Stomach (tissue), 9 donors: ENCODE data around the gene RALGAPA2. TPM values are rescaled to one million over a fixed set of nuclear protein-coding genes. Genes with fewer than 3 reads are reported as not detected.

Source experiments
- DNase-seq, 2 donors: peaks; one replicate each; pipeline versions ENCODE4 v3.0.0 to v3.0.0-alpha.2; 2013 to 2019
- H3K27ac ChIP-seq, 5 donors: fragments of 200-600 bp in 4 of 5; sonication (generic) in 4 of 5; one replicate each; pipeline ENCODE4 v1.5.1; 2013 to 2019; ENCODE audit warnings: mild to moderate bottlenecking in 1 of 5, moderate library complexity in 1 of 5
- H3K27me3 ChIP-seq, 3 donors: fragments of 200-600 bp; sonication (generic); one replicate each; pipeline ENCODE4 v1.5.1; 2017 to 2019; ENCODE audit warnings: mixed run types in 1 of 3
- H3K36me3 ChIP-seq, 4 donors: fragments of 200-600 bp; sonication (generic); 1 replicate in 3 of 4; 2 replicates in 1 of 4; pipeline ENCODE4 v1.5.1; 2016 to 2019
- H3K4me1 ChIP-seq, 4 donors: fragments of 200-600 bp; sonication (generic); one replicate each; pipeline ENCODE4 v1.5.1; 2016 to 2019
- H3K4me3 ChIP-seq, 4 donors: fragments of 200-600 bp; sonication (generic) in 3 of 4; one replicate each; pipeline ENCODE4 v1.5.1; 2016 to 2019; ENCODE audit warnings: mild to moderate bottlenecking in 1 of 4
- H3K9me3 ChIP-seq, 4 donors: fragments of 200-600 bp; sonication (generic); one replicate each; pipeline ENCODE4 v1.5.1; 2016 to 2019
- EP300 ChIP-seq: sonication (generic); formaldehyde crosslinking; IDR thresholded peaks from one replicate; pipeline ENCODE4 v1.6.1; 2017; ENCODE audit warnings: antibody characterized with exemption
- POLR2A ChIP-seq, 4 donors: fragments of 450-650 bp; IDR thresholded peaks; one replicate each; pipeline ENCODE4 v1.6.1; 2016; ENCODE audit warnings: antibody characterized with exemption in 4 of 4, control low read depth in 2 of 4, mild to moderate bottlenecking in 1 of 4, moderate library complexity in 1 of 4
- POLR2AphosphoS5 ChIP-seq, 3 donors: sonication (generic); formaldehyde crosslinking; IDR thresholded peaks; one replicate each; pipeline ENCODE4 v1.6.1; 2016; ENCODE audit warnings: antibody characterized with exemption in 3 of 3
- WGBS, 5 donors: extraction: QIAGEN DNeasy Blood & Tissue Kit in 3 of 5; methylation state at CpG; one replicate each; pipeline versions ENCODE4 v1.1.5 to v1.1.7; 2013 to 2018; 5-methylcytosine and 5-hydroxymethylcytosine counted together
- intact Hi-C: fragments of 100-400 bp; cut with DNase I; formaldehyde crosslinking; loops from one replicate; pipeline ENCODE4 v1.15.1; 2023; ENCODE audit warnings: low total_unique reads
- polyA plus RNA-seq, 3 donors: library from polyadenylated mRNA; stranded (reverse); fragments of 200-250 nt; gene quantifications; one replicate each; pipeline ENCODE4 v1.2.3, GENCODE V29; 2013
- total RNA-seq, 5 donors: library from RNA; depleted of rRNA; stranded (reverse); fragments of >200 nt; gene quantifications; one replicate each; pipeline versions ENCODE4 v1.1.0 to v1.2.3, GENCODE V29; 2014 to 2016
- TF ChIP-seq, protein P1 (sequence below), 7 experiments: fragments of 450-650 bp in 4 of 7; fragments of 200-600 bp in 3 of 7; sonication (generic) in 3 of 7; IDR thresholded peaks; one replicate each; pipeline ENCODE4 v1.5.1; 2016 to 2019; ENCODE audit warnings: antibody characterized with exemption in 7 of 7, control low read depth in 2 of 7, mild to moderate bottlenecking in 1 of 7
- donor health status: healthy with polysubstance abuse.
- donor health status: Bipolar disorder and iron deficiency.
- donor health status: healthy.

The RALGAPA2 gene
- total and polyA plus RNA-seq, 8 donors: 4.3 to 159 (median 48.7) TPM

DNA sequence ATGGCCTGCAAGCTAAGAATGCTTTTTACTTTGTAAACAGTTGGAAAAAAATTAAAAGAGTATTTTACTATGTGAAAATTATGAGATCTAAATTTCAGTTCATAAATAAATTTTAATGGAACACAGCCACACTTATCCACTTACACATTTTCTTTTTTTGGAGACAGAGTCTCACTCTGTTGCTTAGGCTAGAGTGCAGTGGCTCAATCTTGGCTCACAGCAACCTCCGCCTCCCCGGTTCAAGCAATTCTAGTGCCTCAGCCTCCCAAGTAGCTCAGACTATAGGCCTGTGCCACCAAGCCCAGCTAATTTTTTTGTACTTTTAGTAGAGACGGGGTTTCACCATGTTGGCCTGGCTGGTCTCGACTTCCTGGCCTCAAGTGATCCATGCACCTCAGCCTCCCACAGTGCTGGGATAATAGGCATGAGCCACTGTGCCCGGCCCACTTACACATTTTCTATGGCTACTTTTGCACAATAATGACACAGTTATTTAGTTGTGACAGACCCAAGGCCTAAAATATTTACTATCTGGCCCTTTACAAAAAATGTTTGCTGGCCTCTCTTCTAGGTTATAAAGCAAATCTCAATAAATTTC is 234.9 kb downstream of the RALGAPA2 start:
- no peak for DNase-seq
- Histone ChIP-seq H3K27ac (no peak overlapping the region), H3K36me3 (peaks cover 0 to 33% (median 24%) of the 10 kb centered on the region in 4 donors), H3K27me3 (no peaks in the 10 kb centered on the region), H3K4me3 (no peak overlapping the region), H3K4me1 (peaks cover 0 to 6% (median 4%) of the 10 kb centered on the region in 4 donors), H3K9me3 (no peaks in the 10 kb centered on the region)
- TF ChIP-seq POLR2A (IDR thresholded peaks at IDR 0.05) (no peak), POLR2AphosphoS5 (IDR thresholded peaks at IDR 0.05) (no peak), EP300 (no peak)
- TF ChIP-seq, protein P1, sequence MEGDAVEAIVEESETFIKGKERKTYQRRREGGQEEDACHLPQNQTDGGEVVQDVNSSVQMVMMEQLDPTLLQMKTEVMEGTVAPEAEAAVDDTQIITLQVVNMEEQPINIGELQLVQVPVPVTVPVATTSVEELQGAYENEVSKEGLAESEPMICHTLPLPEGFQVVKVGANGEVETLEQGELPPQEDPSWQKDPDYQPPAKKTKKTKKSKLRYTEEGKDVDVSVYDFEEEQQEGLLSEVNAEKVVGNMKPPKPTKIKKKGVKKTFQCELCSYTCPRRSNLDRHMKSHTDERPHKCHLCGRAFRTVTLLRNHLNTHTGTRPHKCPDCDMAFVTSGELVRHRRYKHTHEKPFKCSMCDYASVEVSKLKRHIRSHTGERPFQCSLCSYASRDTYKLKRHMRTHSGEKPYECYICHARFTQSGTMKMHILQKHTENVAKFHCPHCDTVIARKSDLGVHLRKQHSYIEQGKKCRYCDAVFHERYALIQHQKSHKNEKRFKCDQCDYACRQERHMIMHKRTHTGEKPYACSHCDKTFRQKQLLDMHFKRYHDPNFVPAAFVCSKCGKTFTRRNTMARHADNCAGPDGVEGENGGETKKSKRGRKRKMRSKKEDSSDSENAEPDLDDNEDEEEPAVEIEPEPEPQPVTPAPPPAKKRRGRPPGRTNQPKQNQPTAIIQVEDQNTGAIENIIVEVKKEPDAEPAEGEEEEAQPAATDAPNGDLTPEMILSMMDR (IDR thresholded peaks at IDR 0.05): no peak
- WGBS, 5 donors: 93 to 96% (median 95%) methylated on average over 5 of the region's 5 CpGs
- intact Hi-C loops: no loop called here

DNA sequence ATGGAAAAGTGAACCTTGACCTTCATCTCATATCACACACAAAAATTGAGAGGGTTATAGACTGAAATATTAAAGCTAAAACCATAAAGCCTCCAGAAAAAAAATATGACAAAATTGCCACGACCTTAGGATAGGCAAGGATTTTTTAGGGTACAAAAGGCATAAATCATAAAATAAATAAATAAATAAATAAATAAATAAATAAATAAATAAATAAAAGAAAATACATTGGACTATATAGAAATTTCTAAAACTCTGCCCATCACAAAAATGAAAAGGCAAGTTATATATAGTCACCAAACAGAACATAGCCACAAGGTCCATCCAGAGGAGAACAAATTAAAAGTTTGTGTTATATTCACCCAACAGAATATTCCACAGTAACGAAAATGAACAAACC is 235.9 kb downstream of the RALGAPA2 start:
- intact Hi-C loops: no loop called here
- Histone ChIP-seq H3K27me3 (no peaks in the 10 kb centered on the region), H3K9me3 (no peaks in the 10 kb centered on the region), H3K27ac (no peak overlapping the region), H3K4me3 (no peak overlapping the region), H3K4me1 (no peaks in the 10 kb centered on the region), H3K36me3 (peaks cover 0 to 44% (median 33%) of the 10 kb centered on the region in 4 donors)
- no peak for DNase-seq
- WGBS, 5 donors: 94 to 96% (median 95%) methylated on average over 2 of the region's 2 CpGs
- TF ChIP-seq, protein P1 (IDR thresholded peaks at IDR 0.05): no peak
- TF ChIP-seq POLR2A (IDR thresholded peaks at IDR 0.05) (no peak), POLR2AphosphoS5 (IDR thresholded peaks at IDR 0.05) (no peak)

DNA sequence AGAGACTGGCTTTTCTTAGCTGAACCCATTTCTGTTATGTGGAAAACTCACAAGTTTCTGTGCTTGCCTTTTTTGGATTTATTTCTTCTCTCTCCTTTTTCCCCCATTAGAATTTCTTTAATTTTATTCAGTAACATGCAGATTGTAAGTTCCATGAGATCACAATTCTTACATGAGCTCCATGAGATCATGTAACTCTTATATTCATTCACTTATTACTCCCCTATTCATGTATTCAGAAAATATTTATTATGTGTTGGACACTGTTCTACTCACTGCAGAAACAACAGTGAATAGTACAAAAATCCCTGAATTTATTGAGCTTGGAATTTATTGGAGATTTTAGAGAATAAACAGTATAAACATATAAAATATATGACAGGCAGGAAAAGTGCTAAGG is 238.8 kb downstream of the RALGAPA2 start:
- TF ChIP-seq EP300 (no peak), POLR2AphosphoS5 (IDR thresholded peaks at IDR 0.05) (no peak), POLR2A (IDR thresholded peaks at IDR 0.05) (no peak)
- TF ChIP-seq, protein P1 (IDR thresholded peaks at IDR 0.05): no peak
- Histone ChIP-seq H3K4me3 (no peak overlapping the region), H3K27me3 (no peaks in the 10 kb centered on the region), H3K36me3 (peaks cover 0 to 50% (median 32%) of the 10 kb centered on the region in 4 donors), H3K27ac (no peak overlapping the region), H3K9me3 (no peaks in the 10 kb centered on the region), H3K4me1 (no peaks in the 10 kb centered on the region)
- DNase-seq: no peak
- intact Hi-C loops: no loop called here

DNA sequence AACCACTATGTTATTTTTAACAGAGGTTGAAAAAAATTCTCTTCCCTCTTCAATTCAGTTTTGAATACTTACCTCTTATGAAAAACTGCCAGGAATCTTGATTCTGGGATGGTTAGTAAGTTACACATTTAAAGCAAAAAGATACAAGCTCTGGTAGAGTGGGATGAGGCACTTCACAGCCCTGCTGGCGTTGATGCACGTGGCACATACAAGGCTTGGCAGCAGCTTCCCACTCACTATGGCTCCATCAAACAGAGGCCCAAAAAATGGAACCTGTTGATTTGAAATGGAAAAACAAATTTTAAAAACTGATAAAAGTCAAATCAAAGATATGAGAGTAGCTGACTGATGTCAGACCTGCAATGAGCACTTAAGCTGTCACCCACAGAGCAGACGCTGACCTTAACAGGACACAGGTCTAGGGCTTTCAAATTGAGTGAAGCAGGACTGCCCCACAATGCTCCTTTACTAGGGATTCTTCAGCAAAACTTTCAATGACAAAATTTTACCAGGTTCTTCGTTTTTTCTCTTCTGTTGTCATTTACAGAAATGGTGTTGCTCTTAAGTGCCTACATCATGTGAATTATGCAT is 239.7 kb downstream of the RALGAPA2 start:
- Histone ChIP-seq H3K4me1 (no peaks in the 10 kb centered on the region), H3K9me3 (no peaks in the 10 kb centered on the region), H3K36me3 (peaks cover 0 to 59% (median 36%) of the 10 kb centered on the region in 4 donors), H3K27ac (no peak overlapping the region), H3K27me3 (no peaks in the 10 kb centered on the region), H3K4me3 (no peak overlapping the region)
- TF ChIP-seq POLR2AphosphoS5 (IDR thresholded peaks at IDR 0.05) (no peak), POLR2A (IDR thresholded peaks at IDR 0.05) (no peak), EP300 (no peak)
- TF ChIP-seq, protein P1 (IDR thresholded peaks at IDR 0.05): no peak
- intact Hi-C loops: no loop called here
- WGBS, 5 donors: 41 to 76% (median 66%) methylated on average over 4 of the region's 4 CpGs
- DNase-seq: no peak
